Transverse colon (tissue), 4 donors: ENCODE data around the gene WDR31. TPM values are rescaled to one million over a fixed set of nuclear protein-coding genes. Genes with fewer than 3 reads are reported as not detected.
"Not testable (repeated sequence)": the region's sequence is repeated elsewhere in the genome, so short reads cannot be mapped to it uniquely, and the experiment has no call there.

Source experiments
- DNase-seq: peaks from one replicate; pipeline ENCODE4 v3.0.0-alpha.2; 2019
- H3K27ac ChIP-seq, 4 donors: fragments of 200-600 bp; sonication (generic); 2 replicates each; pipeline ENCODE4 v1.5.1; 2016 to 2018; ENCODE audit warnings: inconsistent platforms in 4 of 4
- H3K27me3 ChIP-seq: fragments of 200-600 bp; sonication (generic); 2 replicates; pipeline ENCODE4 v1.5.1; 2017; ENCODE audit warnings: inconsistent platforms
- H3K36me3 ChIP-seq, 4 donors: fragments of 200-600 bp; sonication (generic); 2 replicates each; pipeline ENCODE4 v1.5.1; 2017 to 2019; ENCODE audit warnings: inconsistent platforms in 4 of 4
- H3K4me1 ChIP-seq, 4 donors: fragments of 200-600 bp; sonication (generic); 2 replicates each; pipeline ENCODE4 v1.5.1; 2017 to 2020; ENCODE audit warnings: inconsistent platforms in 4 of 4
- H3K4me3 ChIP-seq, 4 donors: fragments of 200-600 bp; sonication (generic); 1 replicate in 1 of 4; 2 replicates in 3 of 4; pipeline versions ENCODE4 v1.5.1 to v1.6.1; 2017 to 2019; ENCODE audit warnings: inconsistent platforms in 4 of 4
- H3K9me3 ChIP-seq, 2 donors: fragments of 200-600 bp; sonication (generic); 2 replicates each; pipeline ENCODE4 v1.5.1; 2017 to 2019; ENCODE audit warnings: inconsistent platforms in 2 of 2
- EP300 ChIP-seq: sonication (generic); formaldehyde crosslinking; IDR thresholded peaks from one replicate; pipeline ENCODE4 v1.6.1; 2017; ENCODE audit warnings: antibody characterized with exemption, low read depth
- POLR2A ChIP-seq: fragments of 450-650 bp; IDR thresholded peaks from one replicate; pipeline ENCODE4 v1.6.1; 2016; ENCODE audit warnings: antibody characterized with exemption, mild to moderate bottlenecking, moderate library complexity
- POLR2AphosphoS5 ChIP-seq, 3 donors: sonication (generic); formaldehyde crosslinking; IDR thresholded peaks; one replicate each; pipeline ENCODE4 v1.6.1; 2016; ENCODE audit warnings: antibody characterized with exemption in 3 of 3
- WGBS, 2 donors: methylation state at CpG; one replicate each; pipeline ENCODE4 v1.1.5; 2018; ENCODE audit warnings: low coverage in 1 of 2; 5-methylcytosine and 5-hydroxymethylcytosine counted together
- in situ Hi-C, 4 donors: fragments of 200-750 bp; cut with MboI; loops; one replicate each; pipeline versions ENCODE4 v1.15.0 to v1.15.1; 2017; ENCODE audit warnings: low sequenced_read_pairs in 3 of 4, low pct_ligation_motif_present in 1 of 4, low pct_unique_long_range_greater_than_20kb in 1 of 4
- intact Hi-C: fragments of 100-400 bp; cut with DNase I; formaldehyde crosslinking; loops from one replicate; pipeline ENCODE4 v1.15.1; 2023; ENCODE audit warnings: low total_unique reads
- total RNA-seq, 4 donors: library from RNA; depleted of rRNA; stranded (reverse); fragments of >200 nt; gene quantifications; one replicate each; pipeline ENCODE4 v1.1.0, GENCODE V29; 2016
- TF ChIP-seq, protein P1 (sequence below), 5 experiments: fragments of 200-600 bp in 3 of 5; fragments of 450-650 bp in 2 of 5; sonication (generic) in 3 of 5; IDR thresholded peaks; 1 replicate in 2 of 5; 2 replicates in 3 of 5; pipeline ENCODE4 v1.5.1; 2016 to 2017; ENCODE audit warnings: antibody characterized with exemption in 5 of 5, inconsistent platforms in 3 of 5, mild to moderate bottlenecking in 2 of 5, moderate library complexity in 1 of 5

Gene WDR31
- total RNA-seq, 4 donors from 2014 or later, result 0.60 to 3.0 (median 1.6) TPM

DNA sequence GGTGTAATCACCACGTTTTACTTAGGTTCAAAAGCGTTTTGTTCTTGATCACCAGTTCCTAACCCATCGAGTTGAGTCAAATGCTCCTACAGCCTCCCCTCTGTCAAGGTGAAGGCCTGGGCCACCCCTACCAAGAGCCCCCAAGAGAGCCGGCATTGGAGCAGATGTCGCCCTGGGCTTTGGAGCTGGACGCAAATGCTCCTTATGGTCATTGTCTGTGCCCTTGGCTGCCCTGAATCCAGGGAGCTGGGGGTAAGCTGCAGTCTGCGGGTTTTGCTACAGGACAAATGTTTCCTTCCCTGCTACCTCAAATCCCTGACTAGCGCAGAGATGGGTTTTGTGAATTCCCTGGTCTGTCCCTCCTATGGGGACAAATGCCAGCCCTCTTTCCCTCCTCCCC is 41.8 kb downstream of the WDR31 start:
- Histone ChIP-seq H3K27me3 (no peaks in the 10 kb centered on the region), H3K4me3 (no peak overlapping the region), H3K4me1 (peaks cover 0 to 12% (median 0%) of the 10 kb centered on the region in 4 donors), H3K36me3 (no peaks in the 10 kb centered on the region), H3K27ac (no peak overlapping the region), H3K9me3 (no peaks in the 10 kb centered on the region)
- in situ Hi-C loops, result no loop called here
- WGBS, 2 donors, result 91 to 92% methylated on average over 6 to 8 of the region's 8 CpGs
- intact Hi-C loops, result no loop called here
- TF ChIP-seq EP300 (no peak), POLR2A (no peak), POLR2AphosphoS5 (IDR thresholded peaks at IDR 0.05) (no peak)
- TF ChIP-seq, protein P1, sequence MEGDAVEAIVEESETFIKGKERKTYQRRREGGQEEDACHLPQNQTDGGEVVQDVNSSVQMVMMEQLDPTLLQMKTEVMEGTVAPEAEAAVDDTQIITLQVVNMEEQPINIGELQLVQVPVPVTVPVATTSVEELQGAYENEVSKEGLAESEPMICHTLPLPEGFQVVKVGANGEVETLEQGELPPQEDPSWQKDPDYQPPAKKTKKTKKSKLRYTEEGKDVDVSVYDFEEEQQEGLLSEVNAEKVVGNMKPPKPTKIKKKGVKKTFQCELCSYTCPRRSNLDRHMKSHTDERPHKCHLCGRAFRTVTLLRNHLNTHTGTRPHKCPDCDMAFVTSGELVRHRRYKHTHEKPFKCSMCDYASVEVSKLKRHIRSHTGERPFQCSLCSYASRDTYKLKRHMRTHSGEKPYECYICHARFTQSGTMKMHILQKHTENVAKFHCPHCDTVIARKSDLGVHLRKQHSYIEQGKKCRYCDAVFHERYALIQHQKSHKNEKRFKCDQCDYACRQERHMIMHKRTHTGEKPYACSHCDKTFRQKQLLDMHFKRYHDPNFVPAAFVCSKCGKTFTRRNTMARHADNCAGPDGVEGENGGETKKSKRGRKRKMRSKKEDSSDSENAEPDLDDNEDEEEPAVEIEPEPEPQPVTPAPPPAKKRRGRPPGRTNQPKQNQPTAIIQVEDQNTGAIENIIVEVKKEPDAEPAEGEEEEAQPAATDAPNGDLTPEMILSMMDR (IDR thresholded peaks at IDR 0.05), result no peak
- DNase-seq, result no peak

DNA sequence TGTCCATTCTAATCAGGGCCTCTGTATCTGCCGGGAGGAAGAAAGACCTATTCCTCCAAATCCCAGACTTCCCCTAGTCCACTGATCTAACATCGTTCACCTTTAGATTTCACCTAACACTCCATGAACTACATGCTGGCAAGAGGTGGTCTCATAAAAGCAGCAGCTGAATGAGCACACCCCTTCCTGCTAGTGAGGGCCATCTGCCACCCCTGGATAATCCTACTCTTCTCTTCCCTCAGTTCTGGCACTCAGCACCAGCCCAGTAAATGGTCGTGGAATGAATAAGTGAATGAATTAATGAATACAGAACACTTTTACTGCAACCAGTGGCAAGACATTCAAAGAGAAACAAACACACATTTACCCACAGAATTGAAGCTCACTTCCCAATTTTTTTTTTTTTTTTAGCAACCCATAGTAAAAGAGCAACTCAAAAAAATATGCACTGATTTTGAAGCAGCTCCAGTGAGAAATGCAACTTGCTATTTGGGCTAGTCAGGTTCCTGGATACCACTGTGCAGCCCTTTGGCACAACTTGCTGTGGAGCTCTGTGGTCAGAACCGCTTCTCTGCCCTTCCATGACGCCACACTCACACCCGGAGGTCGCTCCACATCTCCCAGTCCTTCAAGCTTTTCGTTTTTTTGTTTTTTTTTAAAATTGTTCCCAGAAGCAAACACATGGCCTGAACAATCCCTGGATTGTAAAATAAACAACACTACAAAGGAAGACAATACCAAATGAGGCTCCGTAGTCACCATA is 43.1 kb downstream of the WDR31 start:
- Histone ChIP-seq H3K27ac (no peak overlapping the region), H3K27me3 (no peaks in the 10 kb centered on the region), H3K4me1 (peaks cover 0 to 9% (median 0%) of the 10 kb centered on the region in 4 donors), H3K9me3 (no peaks in the 10 kb centered on the region), H3K36me3 (peaks cover 0 to 9% (median 4%) of the 10 kb centered on the region in 4 donors), H3K4me3 (no peak overlapping the region)
- no peak for DNase-seq
- WGBS, 2 donors, result 63 to 71% methylated on average over 1 to 9 of the region's 9 CpGs
- in situ Hi-C loops, result no loop called here
- intact Hi-C loops, result no loop called here
- TF ChIP-seq POLR2AphosphoS5 (IDR thresholded peaks at IDR 0.05), result no peak
- TF ChIP-seq POLR2A, result no peak
- TF ChIP-seq EP300, result no peak
- TF ChIP-seq, protein P1 (IDR thresholded peaks at IDR 0.05), result no peak

DNA sequence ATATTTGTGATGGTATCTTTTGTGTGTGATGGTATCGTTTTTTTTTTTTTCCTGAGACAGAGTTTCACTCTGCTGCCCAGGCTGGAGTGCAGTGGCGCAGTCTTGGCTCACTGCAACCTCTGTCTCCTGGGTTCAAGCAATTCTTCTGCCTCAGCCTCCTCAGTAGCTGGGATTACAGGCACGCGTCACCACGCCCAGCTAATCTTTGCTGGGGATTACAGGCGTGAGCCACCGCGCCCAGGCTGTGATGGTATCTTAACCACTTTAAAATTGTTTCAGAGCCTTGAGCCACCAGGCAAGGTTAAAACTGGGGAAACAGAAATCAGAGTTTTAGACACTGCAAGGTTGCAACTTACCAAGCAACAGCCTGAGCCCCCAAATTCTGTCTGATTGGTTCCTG is 43.8 kb downstream of the WDR31 start:
- H3K27me3 ChIP-seq, intact Hi-C loops, H3K4me3 ChIP-seq, H3K27ac ChIP-seq, H3K4me1 ChIP-seq, in situ Hi-C loops, H3K9me3 ChIP-seq: not testable (repeated sequence)
- 27 to 52% methylated on average over 2 to 8 of the region's 8 CpGs for WGBS, 2 donors
- peaks cover 0 to 16% (median 7%) of the 10 kb centered on the region in 4 donors for H3K36me3 ChIP-seq
- DNase-seq, result peak; percentile 45

DNA sequence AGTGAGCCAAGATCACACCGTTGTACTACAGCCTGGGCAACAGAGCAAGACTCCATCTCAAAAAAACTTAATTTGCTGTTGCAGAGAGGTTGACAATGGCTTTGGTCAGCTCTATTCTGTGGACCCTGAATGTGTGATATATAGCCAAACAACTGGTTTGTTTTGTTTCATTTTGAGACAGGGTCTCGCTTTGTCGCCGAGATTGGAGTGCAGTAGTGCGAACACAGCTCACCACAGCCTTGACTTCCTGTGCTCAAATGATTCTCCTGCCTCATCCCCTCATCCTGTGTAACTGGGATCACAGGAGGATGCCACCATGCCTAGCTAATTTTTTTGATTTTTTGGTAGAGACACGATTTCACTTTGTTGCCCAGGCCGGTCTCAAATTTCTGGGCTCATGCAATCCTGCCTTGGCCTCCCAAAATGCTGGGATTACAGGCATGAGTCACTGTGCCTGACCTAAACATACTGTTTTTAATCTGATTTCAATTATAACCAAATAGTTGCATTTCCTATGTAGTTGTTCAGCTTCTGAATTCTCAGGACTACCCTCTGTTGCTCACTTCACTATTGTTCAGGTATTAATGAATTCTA is 46.7 kb downstream of the WDR31 start:
- Histone ChIP-seq H3K27me3 (no peaks in the 10 kb centered on the region), H3K4me1 (peaks cover 0 to 12% (median 6%) of the 10 kb centered on the region in 4 donors), H3K9me3 (no peaks in the 10 kb centered on the region), H3K36me3 (peaks cover 0 to 38% (median 16%) of the 10 kb centered on the region in 4 donors), H3K4me3 (no peak overlapping the region), H3K27ac (no peak overlapping the region)
- DNase-seq, result no peak
- intact Hi-C loops (no loop called here), in situ Hi-C loops (no loop called here)
- WGBS, 2 donors, result 53 to 75% methylated on average over 3 to 7 of the region's 7 CpGs
- TF ChIP-seq POLR2AphosphoS5 (IDR thresholded peaks at IDR 0.05) (no peak), EP300 (no peak)
- TF ChIP-seq, protein P1 (IDR thresholded peaks at IDR 0.05), result no peak
